ENCODE results near the gene VPS35.

Gene VPS35

GRCh38 chr16:46688654-46689364 is at the start of gene VPS35:
Gene VPS35 (minus strand): TSS chr16:46689178. CDS start chr16:46689133, 45 bp downstream.
- FAIRE-seq: no peak
- TF ChIP-seq CTCF (IDR thresholded peaks at IDR 0.05; ENCODE audit: insufficient read depth, missing control alignments): no peak
- peak; percentile 33 for DNase-seq (ENCODE audit: insufficient read length, low spot score)

GRCh38 chr16:46737621-46738214 is 48.7 kb upstream of the VPS35 start:
- TF ChIP-seq CTCF (IDR thresholded peaks at IDR 0.05; ENCODE audit: insufficient read depth, missing control alignments): no peak
- DNase-seq (ENCODE audit: insufficient read length, low spot score): no peak
- no peak for FAIRE-seq

- FAIRE-seq (no peak), DNase-seq (ENCODE audit: insufficient read length, low spot score) (no peak)
- TF ChIP-seq CTCF (IDR thresholded peaks at IDR 0.05; ENCODE audit: insufficient read depth, missing control alignments): no peak
Measured at GRCh38 chr16:46736695-46737094, 47.7 kb upstream of the VPS35 start.

GRCh38 chr16:46733319-46733830 is 44.4 kb upstream of the VPS35 start:
- DNase-seq (ENCODE audit: insufficient read length, low spot score) (no peak), FAIRE-seq (no peak)
- no peak for TF ChIP-seq CTCF (IDR thresholded peaks at IDR 0.05; ENCODE audit: insufficient read depth, missing control alignments)

GRCh38 chr16:46732561-46732960 is 43.6 kb upstream of the VPS35 start:
- FAIRE-seq: no peak
- TF ChIP-seq CTCF (IDR thresholded peaks at IDR 0.05; ENCODE audit: insufficient read depth, missing control alignments): no peak
- DNase-seq (ENCODE audit: insufficient read length, low spot score): no peak

- no peak for DNase-seq (ENCODE audit: insufficient read length, low spot score)
- no peak for TF ChIP-seq CTCF (IDR thresholded peaks at IDR 0.05; ENCODE audit: insufficient read depth, missing control alignments)
- FAIRE-seq: no peak
Measured at GRCh38 chr16:46731691-46732555, 42.9 kb upstream of the VPS35 start.
